T-helper 2 cell (primary cell): ENCODE results near the gene CTRB1.
"Not testable (repeated sequence)": the region's sequence is repeated elsewhere in the genome, so short reads cannot be mapped to it uniquely, and the experiment has no call there.

Experiments used
- DNase-seq, 5 experiments: peaks; one replicate each; pipeline versions ENCODE4 v3.0.0 to v3.0.0-alpha.2; 2012 to 2022

CTRB1 gene

DNA sequence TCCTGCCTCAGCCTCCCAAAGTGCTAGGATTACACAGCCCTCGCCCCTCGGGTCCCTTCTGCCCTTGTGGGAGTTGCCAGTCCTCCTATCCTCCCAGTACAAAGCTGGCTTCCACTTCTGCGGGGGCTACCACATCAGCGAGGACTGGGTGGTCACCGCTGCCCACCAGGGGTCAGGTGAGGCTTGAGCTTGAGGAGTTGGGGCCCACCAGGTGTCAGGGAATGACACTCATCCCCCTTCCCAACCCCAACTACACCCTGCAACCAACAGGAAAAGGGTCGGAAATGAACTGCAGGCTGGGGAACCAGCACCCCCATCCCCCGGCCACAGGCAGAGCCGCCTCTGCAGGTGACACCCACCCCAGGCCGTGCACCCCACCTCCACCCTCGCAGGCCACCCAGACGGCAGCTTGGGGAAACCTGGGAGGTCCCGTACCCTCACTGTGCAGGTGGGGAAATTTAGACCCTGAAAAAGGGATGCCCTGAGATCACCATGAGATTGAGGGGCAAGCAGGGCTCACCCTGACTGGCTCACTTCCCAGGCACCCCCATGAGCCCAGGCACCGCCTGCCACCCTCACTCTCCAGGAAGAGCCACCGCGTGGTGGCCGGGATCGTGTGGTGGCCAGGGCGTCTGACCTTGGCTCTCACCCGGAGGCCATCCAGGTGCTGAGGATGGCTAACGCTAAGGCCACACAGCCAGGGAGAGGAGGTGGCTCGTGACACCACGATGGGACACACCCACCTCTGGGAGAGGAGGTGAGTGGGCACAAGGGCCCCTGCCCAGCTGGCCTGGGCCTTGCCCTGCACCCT lies 8.0 kb downstream of the CTRB1 start:
- DNase-seq, result no peak

DNA sequence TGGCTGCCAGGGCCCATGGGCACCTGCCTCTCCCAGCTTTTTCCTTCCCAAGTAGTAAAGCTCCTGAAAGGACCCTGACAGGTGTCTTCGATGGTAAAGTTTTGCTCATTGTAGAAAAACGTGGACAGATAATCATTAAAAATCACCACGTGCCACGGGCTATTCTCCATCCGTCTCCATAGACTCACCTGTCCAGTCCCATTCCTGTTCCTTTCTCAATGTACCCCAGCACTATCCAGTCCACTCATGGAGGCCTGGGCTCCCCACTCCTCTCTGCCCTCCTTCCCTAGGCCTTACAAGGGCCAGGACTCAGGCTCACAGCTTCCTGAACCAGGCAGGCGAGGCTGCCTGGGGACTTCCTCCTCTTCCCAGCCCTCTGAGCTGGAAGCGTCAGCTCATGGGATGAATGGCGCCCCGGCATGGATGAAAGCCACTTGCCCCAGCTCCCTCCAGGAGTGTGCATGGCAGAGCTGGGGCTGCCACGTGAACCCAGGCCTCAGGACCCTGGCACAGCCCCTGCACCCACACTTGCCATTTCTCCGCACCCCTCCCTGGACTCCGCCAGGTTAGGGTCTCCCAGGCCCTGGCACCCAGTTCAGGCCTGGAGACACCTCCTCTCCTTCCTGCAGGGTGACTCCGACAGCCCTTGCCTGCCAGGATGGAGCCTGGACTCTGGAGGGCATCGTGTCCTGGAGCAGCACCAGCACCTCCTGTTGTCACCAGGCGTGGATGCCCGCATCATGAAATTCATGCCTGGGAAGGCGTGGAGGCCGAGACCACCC lies 8.8 kb downstream of the CTRB1 start:
- DNase-seq, result no peak

DNA sequence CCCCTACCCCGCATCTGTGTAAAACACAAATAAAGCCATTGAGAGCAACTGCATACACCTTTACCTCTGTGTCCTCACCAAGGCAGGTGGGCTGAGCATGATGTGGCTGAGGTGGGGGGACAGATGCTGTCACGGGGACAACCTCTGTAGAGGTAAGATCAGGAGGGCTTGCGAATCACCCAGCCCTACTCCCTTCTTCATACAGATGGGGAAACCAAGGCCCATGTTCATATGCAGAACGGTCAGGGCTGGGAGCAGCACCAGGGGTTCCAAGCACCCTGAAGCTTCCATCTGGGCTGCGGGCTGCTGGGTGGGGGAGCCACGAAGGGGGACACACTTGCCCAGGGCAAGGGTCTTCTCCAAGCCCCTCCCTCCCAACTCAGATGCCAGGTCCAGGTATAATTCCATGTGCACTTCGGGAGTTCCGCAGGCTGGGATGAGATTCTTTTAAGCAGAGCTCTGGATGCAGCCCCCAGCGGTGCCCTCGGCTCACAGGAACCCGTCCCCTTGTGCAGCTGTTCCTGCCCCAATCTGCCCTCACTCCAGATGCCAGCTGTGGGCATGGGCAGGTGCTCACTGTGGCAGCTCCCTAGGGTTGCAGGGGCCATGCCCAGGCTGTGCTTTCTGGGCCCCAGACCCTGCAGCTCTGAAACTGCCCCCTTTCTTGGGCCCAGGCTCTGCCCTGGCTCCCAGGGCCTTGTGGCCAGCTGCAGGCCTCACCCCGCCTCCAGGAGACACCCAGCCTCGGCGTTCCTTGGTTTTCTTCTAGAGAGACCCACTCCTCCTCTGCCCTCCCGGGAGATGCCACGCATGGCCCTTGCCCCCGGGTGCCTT lies 9.6 kb downstream of the CTRB1 start:
- DNase-seq, result no peak

DNA sequence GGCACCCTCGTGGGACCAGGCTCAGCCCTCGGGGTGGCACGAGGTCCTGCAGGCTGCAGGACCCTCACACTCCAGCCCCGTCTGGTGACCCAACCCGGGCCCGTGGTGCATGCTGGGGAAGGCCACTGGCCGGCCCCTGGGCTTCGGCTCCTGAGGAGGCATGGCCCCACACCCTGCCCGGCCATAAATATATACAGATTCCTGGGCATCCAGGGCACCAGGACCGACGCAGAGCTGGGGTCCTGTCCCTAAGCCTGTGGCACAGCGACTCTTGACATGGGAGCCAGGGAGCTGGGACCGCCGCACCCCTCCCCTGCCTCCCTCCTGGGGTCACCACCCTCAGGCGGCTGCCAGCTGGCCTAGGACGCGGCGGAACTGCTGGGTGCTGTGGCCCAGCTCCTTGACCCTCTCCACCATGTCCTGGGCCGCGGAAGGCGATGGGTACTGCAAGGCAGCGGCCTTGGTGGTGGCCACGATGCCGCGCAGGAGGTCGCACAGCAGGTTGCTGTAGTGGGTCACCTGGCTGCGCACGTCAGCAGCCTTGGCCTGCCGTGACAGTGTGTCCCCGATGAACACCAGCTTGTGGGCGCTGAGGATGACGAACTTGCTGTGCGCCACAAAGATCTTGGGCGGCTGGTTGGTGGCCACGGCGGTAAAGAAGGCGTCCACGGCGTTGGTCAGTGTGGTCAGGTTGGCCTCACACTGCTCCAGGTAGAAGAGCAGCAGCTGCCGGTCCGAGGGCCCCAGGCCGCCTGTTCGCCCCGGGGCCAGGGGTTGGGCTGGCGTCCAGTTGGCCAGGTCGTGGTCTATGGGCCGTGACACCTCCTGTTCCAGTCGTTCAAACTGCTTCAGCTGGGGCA lies 10.6 kb downstream of the CTRB1 start:
- no peak for DNase-seq

DNA sequence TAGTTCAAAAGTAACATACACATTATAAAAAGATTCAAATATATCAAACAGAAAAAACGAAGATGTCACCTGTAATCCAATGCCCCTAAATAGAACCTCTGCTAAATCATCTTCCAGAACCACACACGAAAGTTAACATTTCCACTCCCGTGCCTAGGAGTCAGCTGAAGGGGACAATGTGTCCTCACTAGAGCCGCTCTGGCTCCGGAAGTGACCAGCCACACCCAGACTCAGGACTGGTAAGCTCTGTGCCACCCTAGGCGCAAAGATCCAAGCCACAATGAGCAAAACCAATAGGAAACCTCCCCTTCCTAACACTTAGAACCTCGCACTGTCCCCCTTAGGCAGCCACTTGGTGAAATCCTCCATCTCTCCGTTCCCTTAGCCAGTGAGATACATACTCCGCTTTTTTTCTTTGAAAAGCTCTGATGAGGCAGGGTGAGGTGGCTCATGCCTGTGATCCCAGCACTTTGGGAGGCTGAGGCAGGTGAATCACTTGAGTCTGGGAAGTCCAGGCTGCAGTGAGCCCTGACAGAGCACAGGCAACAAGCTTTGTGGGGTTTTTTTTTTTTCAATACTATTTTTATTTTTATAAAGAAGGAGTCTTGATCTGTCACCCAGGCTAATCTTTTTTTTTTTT lies 11.8 kb downstream of the CTRB1 start:
- no peak for DNase-seq

DNA sequence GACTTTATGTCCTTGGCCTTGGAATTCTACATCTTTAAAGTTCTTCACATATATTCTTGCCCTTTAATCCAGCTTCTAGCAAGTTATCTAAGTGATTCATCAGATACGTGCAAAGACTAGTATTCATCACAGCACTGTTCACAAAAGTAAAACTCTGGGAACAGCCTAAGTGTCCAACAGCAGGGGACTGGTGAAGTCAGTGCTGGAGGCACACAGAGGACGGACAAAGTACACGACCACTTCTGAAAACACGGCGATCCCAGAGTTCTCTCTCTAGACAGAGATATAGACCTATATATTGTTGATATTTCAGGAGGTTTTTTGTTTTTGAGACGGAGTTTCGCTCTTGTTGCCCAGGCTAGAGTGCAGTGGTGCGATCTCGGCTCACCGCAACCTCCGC lies 12.8 kb downstream of the CTRB1 start:
- DNase-seq, result no peak

DNA sequence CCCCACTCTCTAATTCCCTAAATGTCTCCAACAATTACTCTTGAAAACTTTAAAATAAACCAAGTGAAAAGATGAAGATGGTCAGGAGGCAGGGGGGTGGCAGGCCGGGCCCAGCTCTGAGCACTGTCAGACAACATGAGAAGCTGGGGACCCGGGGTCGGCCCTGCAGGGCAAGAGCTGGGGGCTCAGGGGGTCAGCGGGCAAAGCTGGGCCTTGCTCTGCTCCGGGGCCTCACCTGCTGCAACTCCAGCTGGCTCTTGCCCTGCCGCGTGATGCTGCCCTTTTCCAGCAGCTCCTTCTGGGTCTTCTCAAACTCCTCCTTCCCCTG lies 14.8 kb downstream of the CTRB1 start:
- DNase-seq, result no peak

DNA sequence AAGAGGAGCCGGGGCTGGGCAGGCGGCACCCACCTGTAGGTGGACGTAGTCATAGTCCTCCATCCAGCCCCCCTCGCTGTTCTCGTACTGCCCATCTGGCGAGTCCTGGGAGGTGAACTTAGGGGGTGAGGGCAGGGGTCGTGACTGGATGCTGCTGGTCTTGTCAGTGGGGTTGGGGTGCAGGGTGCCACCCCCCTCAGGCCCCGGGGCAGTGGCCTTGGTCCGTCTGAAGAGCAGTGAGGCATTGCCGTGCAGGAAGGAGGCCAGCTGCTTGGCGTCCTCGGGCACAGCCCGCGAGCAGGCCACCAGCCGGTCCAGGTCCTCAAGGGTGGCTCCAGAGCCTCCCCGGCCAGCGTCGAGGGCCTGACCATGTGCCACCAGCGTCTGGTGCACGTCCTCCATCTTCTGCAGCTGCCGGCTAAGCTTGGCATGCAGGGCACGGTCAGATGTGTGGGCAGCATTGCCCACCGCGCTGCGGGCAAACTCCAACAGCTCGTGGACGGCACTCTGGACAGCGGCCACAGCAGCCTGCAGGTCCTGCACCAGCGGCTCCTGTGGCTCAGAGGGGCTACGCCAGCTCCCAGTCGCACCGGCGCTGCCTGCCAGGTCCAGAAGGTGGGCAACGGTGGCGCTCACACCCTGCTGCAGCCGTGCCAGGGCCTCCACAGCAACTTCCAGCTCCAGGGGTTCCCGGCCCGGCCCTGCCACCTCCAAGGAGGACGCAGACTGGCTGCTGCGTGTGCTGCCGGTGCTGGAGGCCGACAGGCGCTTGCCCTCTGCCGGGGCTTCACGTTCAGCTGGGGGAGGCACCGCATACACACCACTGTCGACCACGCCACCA lies 16.3 kb downstream of the CTRB1 start:
- no peak for DNase-seq

DNA sequence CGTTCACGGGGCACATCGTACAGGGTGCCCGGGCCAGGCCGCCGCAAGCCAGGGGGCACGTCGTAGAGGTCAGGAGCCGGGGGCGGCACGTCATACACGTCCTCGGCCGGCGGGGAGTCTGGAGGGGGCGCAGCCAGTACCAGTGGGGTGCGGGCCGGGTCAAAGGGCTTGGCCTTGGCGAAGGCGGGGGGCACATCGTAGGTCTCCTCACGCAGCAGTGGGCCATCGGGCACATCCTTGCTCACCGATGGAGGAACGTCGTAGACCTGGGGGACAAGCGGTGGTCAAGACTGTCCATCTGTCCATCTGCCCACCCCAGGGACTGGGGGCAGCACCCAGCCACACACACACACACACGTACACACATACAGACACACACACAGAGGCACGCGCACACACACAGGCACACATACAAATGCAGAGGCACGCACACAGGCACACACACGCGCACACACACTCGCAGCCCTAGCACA lies 17.0 kb downstream of the CTRB1 start:
- no peak for DNase-seq

DNA sequence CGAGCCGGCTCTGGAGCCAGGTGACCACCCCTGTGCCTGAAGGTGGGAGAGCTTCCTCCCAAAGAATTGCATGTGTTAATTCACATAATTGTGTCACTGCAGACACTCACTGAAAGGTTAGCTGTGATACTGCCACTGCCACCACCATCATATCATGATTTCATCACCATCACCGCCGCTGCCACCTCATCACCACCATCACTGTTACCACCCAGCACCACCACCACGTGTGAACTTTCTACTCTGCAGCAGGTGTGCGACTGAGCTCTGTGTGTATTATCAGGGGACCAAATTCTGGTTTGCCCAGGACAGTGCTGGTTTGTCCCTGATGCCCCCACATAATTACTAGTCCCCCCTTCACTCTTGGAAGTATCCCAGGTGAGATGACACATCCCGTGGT lies 17.4 kb downstream of the CTRB1 start:
- peak in 1 of 5 experiments; percentile 34 for DNase-seq

DNA sequence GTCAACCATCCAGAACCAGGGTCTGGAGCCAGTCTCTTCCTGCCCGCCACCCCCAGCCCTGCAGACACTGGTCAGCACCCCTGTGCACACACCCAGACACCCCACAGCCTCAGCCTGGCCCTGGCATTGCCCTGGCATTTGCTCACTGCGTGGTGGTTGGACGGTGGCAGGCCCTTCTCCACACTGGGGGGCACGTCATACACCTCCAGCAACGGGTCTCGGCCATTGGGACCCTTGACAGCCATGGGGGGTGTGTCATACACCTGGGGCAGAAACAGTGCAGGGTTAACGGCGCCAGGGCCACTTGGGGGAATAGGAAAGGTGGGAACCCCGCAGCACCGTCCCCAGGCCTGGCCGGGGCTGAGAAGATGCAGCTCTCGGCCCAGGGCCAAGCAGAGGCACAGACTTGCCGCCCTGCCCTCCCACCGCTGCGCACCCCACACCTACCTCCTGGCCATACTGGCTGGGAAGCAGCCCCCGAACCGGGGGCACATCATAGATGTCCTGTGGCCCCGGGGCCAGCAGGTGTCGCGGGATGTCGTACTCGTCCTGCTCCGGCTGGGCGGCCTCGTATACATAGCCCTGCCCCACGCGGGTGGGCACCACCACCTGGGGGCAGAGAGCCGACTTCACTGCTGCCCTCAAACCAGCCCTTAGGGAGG lies 18.1 kb downstream of the CTRB1 start:
- no peak for DNase-seq

DNA sequence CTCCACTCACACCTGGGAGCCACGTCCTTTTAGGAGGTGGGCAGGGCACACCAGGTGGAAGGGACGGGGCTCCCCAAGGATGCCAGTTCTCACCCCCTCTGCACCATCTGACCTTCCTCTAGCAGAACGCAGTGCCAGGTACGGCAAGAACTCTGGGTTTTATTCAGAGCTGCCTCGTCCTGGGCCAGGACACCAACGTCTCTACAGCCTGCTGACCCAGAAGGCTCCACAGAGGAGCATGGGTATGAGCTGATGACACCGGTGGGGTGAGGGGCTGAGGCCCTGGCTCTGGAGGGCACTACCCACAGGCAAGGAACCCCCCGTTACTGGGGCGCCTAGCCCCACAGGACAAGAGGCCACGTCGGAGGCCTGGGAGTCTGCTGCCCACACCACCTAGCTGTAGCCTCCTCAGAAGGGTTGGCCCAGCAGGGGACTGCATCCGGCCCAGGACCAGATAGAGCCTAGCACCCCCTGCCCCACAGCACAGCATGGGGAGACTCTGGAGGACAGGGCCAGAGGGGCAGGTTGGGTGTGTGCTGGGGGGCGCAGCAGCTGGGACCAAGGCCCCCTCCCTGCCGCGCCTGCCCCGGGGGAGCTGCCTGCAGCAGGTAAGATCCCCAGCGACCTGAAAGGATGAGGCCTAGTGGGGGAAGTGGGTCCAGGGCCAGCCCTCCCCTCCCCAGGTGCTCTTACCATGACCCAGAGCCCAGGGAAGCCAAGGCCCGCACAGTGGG lies 18.8 kb downstream of the CTRB1 start:
- DNase-seq, result no peak

DNA sequence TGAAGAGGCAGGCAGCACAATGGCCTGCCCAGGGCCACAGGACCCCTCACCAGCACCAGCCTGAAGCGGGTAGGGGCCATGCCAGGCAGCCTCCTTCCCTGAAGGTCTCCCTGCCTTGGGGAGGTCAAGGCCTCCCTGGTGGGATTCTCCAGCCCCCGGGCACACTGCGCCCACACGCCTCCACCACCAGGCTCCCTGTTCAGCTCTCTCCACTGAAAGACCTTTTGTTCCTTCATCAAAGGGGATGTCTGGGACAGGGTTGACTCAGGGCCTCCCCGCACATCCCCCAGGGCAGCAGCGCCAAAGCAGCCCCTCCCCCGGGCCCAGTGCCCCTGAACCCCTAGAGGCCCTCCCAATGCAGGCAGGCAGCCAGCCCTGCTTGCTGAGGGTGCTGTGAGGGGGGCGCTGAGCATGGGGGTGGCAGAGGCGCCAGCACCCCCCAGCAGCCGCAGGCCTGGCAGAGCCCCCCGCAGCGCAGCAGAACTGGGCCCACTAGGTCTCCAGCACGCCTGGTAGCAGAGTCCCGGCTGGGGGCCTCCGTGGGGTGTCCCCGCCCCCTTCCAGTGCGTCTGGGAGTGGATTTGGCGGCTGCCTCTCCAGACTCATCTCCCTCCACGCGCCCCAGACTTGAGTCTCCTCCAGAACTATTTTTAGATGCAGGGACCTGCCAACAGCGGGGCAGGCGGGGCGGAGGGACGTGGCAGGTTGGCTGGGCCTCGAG lies 19.5 kb downstream of the CTRB1 start:
- no peak for DNase-seq

DNA sequence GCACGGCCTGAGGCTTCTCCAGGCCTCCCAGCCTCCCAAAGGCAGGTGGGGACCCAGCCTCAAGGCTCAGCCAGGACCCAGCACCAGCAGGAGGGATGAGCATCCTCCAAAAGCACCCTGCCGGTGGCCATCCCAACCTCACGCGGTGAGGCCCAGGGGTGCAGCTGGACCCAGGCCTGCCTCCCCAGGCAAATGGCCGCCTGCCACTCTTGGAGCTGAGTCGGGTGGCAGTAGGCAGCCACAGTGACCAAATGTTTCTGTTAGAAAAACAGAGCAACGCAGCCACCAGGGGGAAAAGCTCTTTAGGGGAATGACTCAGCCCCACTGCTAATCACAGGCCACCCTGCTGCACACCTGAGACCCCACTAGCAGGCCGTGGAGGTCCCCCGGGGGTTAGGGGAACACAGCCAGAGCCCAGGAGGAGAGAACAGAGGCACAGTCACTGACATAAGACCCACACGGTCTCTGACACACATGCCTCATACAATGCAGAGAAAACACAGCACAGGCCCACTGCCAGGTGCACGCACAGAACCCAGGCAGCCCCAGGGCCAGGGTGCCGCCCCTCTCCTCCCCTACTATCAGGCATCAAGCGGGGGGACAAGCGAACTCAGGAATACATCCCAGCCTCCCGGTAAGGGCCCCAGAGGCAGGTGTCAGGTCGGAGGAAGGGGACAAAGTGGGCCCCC lies 20.2 kb downstream of the CTRB1 start:
- DNase-seq, result no peak

DNA sequence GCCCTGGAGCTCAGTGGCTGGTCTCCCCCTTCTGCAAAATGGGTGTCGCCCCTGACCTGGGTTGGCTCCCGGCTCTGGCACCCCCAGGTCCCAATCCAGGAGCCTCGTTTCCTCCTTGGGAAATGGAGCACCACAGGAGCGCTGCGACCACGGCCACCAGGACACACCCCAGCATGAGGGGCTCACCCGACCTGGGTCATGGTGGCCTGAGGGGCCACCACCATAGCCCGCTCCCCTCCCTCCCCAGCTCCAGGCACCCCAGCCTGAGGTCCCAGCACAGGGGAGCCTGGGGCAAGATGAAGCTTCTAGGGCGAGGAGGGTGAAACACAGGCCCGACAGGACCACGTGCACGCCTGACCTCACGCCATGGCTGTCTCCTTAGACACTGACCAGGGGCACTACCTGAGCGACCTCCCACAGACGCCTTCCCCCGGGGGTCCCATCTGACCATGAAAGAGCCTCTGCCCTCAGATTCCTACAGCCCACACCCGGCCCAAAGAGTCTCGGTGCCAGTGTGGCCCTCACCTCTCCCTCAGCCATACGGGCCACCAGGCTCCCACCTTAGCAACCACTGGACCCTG lies 20.8 kb downstream of the CTRB1 start:
- DNase-seq, result no peak

DNA sequence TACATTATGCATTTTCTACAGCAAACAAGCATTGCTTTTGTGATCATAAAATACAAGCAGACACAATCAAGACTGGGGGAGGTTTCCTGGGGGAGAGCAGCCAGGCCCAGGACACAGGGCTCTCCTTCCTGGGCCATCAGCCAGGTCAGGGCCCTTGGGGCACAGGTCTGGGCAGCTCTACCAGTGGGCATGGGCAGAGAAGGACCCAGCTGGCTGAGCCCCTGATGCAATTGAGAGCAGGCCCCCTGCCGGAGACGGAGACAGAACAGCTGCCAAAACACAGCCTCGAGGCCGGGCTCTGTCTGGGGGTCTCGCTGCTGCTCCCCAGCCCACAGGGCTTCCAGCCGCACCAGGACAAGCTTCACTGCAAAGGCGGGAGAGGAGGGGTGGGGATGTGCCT lies 21.8 kb downstream of the CTRB1 start:
- not testable (repeated sequence) for DNase-seq

DNA sequence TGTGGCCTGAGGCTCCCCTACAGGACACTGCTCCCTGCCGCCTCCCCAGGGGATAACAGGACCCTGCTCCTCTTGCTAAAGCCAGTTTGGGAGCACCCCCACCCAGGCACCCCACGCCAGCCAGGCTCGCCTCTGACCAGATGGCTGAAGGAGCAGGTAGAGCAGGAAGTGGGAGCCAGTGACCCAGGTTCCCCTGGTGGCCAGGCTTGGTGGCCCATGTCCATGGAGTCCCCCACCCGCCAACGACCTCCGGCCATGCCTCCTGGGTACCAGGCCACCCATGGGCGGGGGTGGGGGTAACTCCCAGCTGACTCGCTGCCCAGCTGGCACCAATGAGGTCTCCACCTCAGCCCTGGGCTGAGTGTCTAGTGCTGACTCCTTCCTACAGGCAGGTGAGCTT lies 22.6 kb downstream of the CTRB1 start:
- DNase-seq, result no peak

DNA sequence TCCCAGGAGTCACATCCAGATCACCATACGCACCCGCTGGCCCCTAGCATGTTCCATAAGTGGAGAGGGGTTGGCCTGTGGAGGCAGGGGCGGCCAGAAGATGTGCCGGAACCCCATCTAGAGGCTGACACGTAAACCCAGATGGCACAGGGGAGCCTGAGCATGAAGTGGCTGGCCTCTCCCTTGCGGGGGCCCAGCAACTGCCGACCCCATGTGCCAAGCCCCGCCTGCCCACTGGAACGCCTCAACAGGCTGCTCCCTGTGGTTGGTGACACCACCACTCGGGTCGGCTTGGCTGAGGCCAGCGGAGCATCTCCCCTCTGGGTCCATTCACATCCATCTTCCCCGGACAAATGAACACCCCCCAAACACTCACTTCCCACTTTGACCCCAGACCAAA lies 23.2 kb downstream of the CTRB1 start:
- no peak for DNase-seq
